ENCODE data around the gene AIG1. TPM values are rescaled to one million over a fixed set of nuclear protein-coding genes. Genes with fewer than 3 reads are reported as not detected.

AIG1 gene
- total RNA-seq, 1 donor from 2014 or later: 32.2 TPM

- TF ChIP-seq, protein P1, sequence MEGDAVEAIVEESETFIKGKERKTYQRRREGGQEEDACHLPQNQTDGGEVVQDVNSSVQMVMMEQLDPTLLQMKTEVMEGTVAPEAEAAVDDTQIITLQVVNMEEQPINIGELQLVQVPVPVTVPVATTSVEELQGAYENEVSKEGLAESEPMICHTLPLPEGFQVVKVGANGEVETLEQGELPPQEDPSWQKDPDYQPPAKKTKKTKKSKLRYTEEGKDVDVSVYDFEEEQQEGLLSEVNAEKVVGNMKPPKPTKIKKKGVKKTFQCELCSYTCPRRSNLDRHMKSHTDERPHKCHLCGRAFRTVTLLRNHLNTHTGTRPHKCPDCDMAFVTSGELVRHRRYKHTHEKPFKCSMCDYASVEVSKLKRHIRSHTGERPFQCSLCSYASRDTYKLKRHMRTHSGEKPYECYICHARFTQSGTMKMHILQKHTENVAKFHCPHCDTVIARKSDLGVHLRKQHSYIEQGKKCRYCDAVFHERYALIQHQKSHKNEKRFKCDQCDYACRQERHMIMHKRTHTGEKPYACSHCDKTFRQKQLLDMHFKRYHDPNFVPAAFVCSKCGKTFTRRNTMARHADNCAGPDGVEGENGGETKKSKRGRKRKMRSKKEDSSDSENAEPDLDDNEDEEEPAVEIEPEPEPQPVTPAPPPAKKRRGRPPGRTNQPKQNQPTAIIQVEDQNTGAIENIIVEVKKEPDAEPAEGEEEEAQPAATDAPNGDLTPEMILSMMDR (IDR thresholded peaks at IDR 0.05): no peak
Observed at GRCh38 chr6:143097224-143097795, 36.6 kb downstream of the AIG1 start.

GRCh38 chr6:143098054-143098671, 37.5 kb downstream of the AIG1 start:
- Mint-ChIP-seq H3K4me1 (ENCODE audit: low read depth) (no peaks in the 10 kb centered on the region), H3K27me3 (ENCODE audit: low read depth) (no peaks in the 10 kb centered on the region), H3K36me3 (ENCODE audit: low read depth) (no peaks in the 10 kb centered on the region), H3K4me3 (ENCODE audit: unreplicated experiment) (no peak overlapping the region), H3K9me3 (ENCODE audit: low read depth) (no peaks in the 10 kb centered on the region), H3K27ac (ENCODE audit: unreplicated experiment) (no peak overlapping the region)
- TF ChIP-seq, protein P1 (IDR thresholded peaks at IDR 0.05): no peak
- DNase-seq (ENCODE audit: low spot score): no peak

More at GRCh38 chr6:143097224-143097795, 36.6 kb downstream of the AIG1 start:
- Mint-ChIP-seq H3K9me3 (ENCODE audit: low read depth) (no peaks in the 10 kb centered on the region), H3K27ac (ENCODE audit: unreplicated experiment) (no peak overlapping the region), H3K4me1 (ENCODE audit: low read depth) (no peaks in the 10 kb centered on the region), H3K36me3 (ENCODE audit: low read depth) (no peaks in the 10 kb centered on the region), H3K27me3 (ENCODE audit: low read depth) (no peaks in the 10 kb centered on the region), H3K4me3 (ENCODE audit: unreplicated experiment) (no peak overlapping the region)
- no peak for DNase-seq (ENCODE audit: low spot score)

DNA sequence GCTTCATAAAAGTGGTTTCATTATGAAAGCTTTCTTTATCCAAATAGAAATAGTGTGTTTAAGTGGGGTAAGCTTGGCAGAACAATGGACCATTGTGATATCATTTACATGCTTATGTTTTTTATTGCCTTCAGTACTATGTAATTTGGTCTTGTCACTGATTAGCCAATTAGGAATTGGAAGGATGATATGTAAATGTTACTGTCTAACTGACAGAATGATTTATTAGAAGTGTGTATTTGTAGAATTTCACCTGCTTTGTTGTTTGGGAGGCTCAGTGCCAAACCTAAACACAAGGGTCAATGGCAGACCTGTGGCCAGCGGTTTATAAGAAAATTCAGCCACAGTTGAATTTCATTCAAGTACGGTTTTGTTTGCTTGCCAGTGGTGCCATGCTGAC, 39.0 kb downstream of the AIG1 start:
- Mint-ChIP-seq H3K27me3 (ENCODE audit: low read depth) (no peaks in the 10 kb centered on the region), H3K9me3 (ENCODE audit: low read depth) (no peaks in the 10 kb centered on the region), H3K36me3 (ENCODE audit: low read depth) (no peaks in the 10 kb centered on the region), H3K27ac (ENCODE audit: unreplicated experiment) (no peak overlapping the region), H3K4me3 (ENCODE audit: unreplicated experiment) (no peak overlapping the region), H3K4me1 (ENCODE audit: low read depth) (no peaks in the 10 kb centered on the region)
- DNase-seq (ENCODE audit: low spot score): no peak
- TF ChIP-seq, protein P1 (IDR thresholded peaks at IDR 0.05): no peak

DNA sequence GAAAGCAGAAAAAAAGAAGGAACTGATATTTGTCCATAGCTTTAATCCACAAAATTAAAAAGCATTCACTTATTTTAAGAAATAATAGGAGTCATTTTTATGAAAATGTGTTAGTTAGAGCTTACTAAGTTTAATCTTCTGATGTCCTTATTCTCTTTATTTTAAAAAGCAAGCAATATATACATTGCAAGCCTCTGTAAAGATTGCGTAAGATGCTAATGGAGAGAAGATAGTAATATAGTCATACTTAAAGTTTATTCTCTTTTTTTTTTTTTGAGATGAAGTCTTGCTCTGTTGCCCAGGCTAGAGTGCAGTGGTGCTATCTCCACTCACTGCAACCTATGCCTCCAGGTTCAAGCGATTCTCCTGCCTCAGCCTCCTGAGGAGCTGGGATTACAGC, 39.7 kb downstream of the AIG1 start:
- Mint-ChIP-seq H3K36me3 (ENCODE audit: low read depth) (no peaks in the 10 kb centered on the region), H3K4me1 (ENCODE audit: low read depth) (no peaks in the 10 kb centered on the region), H3K27me3 (ENCODE audit: low read depth) (no peaks in the 10 kb centered on the region), H3K9me3 (ENCODE audit: low read depth) (no peaks in the 10 kb centered on the region), H3K4me3 (ENCODE audit: unreplicated experiment) (no peak overlapping the region), H3K27ac (ENCODE audit: unreplicated experiment) (no peak overlapping the region)
- no peak for DNase-seq (ENCODE audit: low spot score)
- TF ChIP-seq, protein P1 (IDR thresholded peaks at IDR 0.05): no peak

- TF ChIP-seq, protein P1 (IDR thresholded peaks at IDR 0.05): no peak
- no peak for DNase-seq (ENCODE audit: low spot score)
- Mint-ChIP-seq H3K4me1 (ENCODE audit: low read depth) (peaks cover 17% of the 10 kb centered on the region), H3K9me3 (ENCODE audit: low read depth) (no peaks in the 10 kb centered on the region), H3K36me3 (ENCODE audit: low read depth) (peaks cover 3% of the 10 kb centered on the region), H3K27ac (ENCODE audit: unreplicated experiment) (no peak overlapping the region), H3K27me3 (ENCODE audit: low read depth) (no peaks in the 10 kb centered on the region), H3K4me3 (ENCODE audit: unreplicated experiment) (no peak overlapping the region)
Observed at GRCh38 chr6:143103916-143104315, 43.2 kb downstream of the AIG1 start.

Data from chondrocyte (in vitro differentiated cells).